GM18907 (cell line): ENCODE results near the gene ILRUN.
"Not testable (repeated sequence)": the region's sequence is repeated elsewhere in the genome, so short reads cannot be mapped to it uniquely, and the experiment has no call there.

Source experiments
- ATAC-seq: cut with Tn5 transposase; IDR thresholded peaks from one replicate; pipeline ENCODE4 v1.9.1; 2021; ENCODE audit warnings: mild to moderate bottlenecking, moderate library complexity; ENCODE audit not compliant: unreplicated experiment

ILRUN gene

GRCh38 chr6:34696739-34697543 lies at the start of gene ILRUN:
Gene ILRUN, minus strand, starts transcription at chr6:34696767. Its CDS starts 164 bp downstream, at chr6:34696603.
- ATAC-seq = peak; percentile 84

GRCh38 chr6:34745277-34746103 lies 48.9 kb upstream of the ILRUN start:
- no peak for ATAC-seq

GRCh38 chr6:34744294-34744647 lies 47.7 kb upstream of the ILRUN start:
- not testable (repeated sequence) for ATAC-seq

- ATAC-seq = no peak
These were observed 47.2 kb upstream of the ILRUN start for GRCh38 chr6:34743625-34744293.

- no peak for ATAC-seq
These were observed 45.5 kb upstream of the ILRUN start for GRCh38 chr6:34742094-34742493.

GRCh38 chr6:34736823-34737222 lies 40.3 kb upstream of the ILRUN start:
- ATAC-seq = no peak

GRCh38 chr6:34731393-34732060 lies 35.0 kb upstream of the ILRUN start:
- no peak for ATAC-seq

GRCh38 chr6:34729631-34730470 lies 33.3 kb upstream of the ILRUN start:
- ATAC-seq = no peak

- ATAC-seq = no peak
These were observed 29.5 kb upstream of the ILRUN start for GRCh38 chr6:34726055-34726454.

GRCh38 chr6:34723203-34723602 lies 26.6 kb upstream of the ILRUN start:
- ATAC-seq = no peak

GRCh38 chr6:34722451-34722850 lies 25.9 kb upstream of the ILRUN start:
- no peak for ATAC-seq

- ATAC-seq = not testable (repeated sequence)
These were observed 23.6 kb upstream of the ILRUN start for GRCh38 chr6:34720160-34720559.

- not testable (repeated sequence) for ATAC-seq
These were observed 23.1 kb upstream of the ILRUN start for GRCh38 chr6:34719646-34720045.

GRCh38 chr6:34718976-34719375 lies 22.4 kb upstream of the ILRUN start:
- no peak for ATAC-seq

GRCh38 chr6:34717466-34717865 lies 20.9 kb upstream of the ILRUN start:
- no peak for ATAC-seq

- ATAC-seq = no peak
These were observed 18.1 kb upstream of the ILRUN start for GRCh38 chr6:34714663-34715062.

- not testable (repeated sequence) for ATAC-seq
These were observed 16.3 kb upstream of the ILRUN start for GRCh38 chr6:34712881-34713280.

- no peak for ATAC-seq
These were observed 12.8 kb upstream of the ILRUN start for GRCh38 chr6:34709386-34709785.

- ATAC-seq = no peak
These were observed 8.7 kb upstream of the ILRUN start for GRCh38 chr6:34705241-34705640.

- no peak for ATAC-seq
These were observed 4.6 kb upstream of the ILRUN start for GRCh38 chr6:34701199-34701598.
